ENCODE data around the gene TMED8.

Gene TMED8

GRCh38 chr14:77310026-77310425, 66.9 kb downstream of the TMED8 start:
- H3K27me3 ChIP-seq (ENCODE audit: control insufficient read depth, insufficient read depth, low read length): no peaks in the 10 kb centered on the region
- no peak overlapping the region for H2AFZ ChIP-seq
- no peak overlapping the region for H3K9ac ChIP-seq
- no peak overlapping the region for H3K27ac ChIP-seq
- no peak overlapping the region for H3K4me2 ChIP-seq (ENCODE audit: low read length)
- H3K4me1 ChIP-seq: peaks cover 17% of the 10 kb centered on the region
- H3K4me3 ChIP-seq (ENCODE audit: low read depth, low read length): no peak overlapping the region
- H3K79me2 ChIP-seq: peaks cover 19% of the 10 kb centered on the region
- TF ChIP-seq CTCF (IDR thresholded peaks at IDR 0.05): no peak
- no peaks in the 10 kb centered on the region for H3K36me3 ChIP-seq (ENCODE audit: control insufficient read depth, insufficient read depth, low read length)
- no peaks in the 10 kb centered on the region for H3K9me3 ChIP-seq (ENCODE audit: control insufficient read depth, low read length)

- no peaks in the 10 kb centered on the region for H3K36me3 ChIP-seq (ENCODE audit: control insufficient read depth, insufficient read depth, low read length)
- no peaks in the 10 kb centered on the region for H3K27me3 ChIP-seq (ENCODE audit: control insufficient read depth, insufficient read depth, low read length)
- H3K9me3 ChIP-seq (ENCODE audit: control insufficient read depth, low read length): no peaks in the 10 kb centered on the region
- no peak overlapping the region for H3K9ac ChIP-seq
- H3K4me3 ChIP-seq (ENCODE audit: low read depth, low read length): no peak overlapping the region
- TF ChIP-seq CTCF (IDR thresholded peaks at IDR 0.05): no peak
- H3K4me2 ChIP-seq (ENCODE audit: low read length): no peak overlapping the region
- H3K79me2 ChIP-seq: peaks cover 19% of the 10 kb centered on the region
- H3K27ac ChIP-seq: no peak overlapping the region
- peaks cover 13% of the 10 kb centered on the region for H3K4me1 ChIP-seq
- no peak overlapping the region for H2AFZ ChIP-seq
Measured at GRCh38 chr14:77309131-77309530, 67.8 kb downstream of the TMED8 start.

GRCh38 chr14:77306851-77307496, 69.9 kb downstream of the TMED8 start:
- Histone ChIP-seq H3K79me2 (peaks cover 19% of the 10 kb centered on the region), H3K27ac (no peak overlapping the region), H3K27me3 (ENCODE audit: control insufficient read depth, insufficient read depth, low read length) (no peaks in the 10 kb centered on the region), H3K4me2 (ENCODE audit: low read length) (no peak overlapping the region), H2AFZ (no peak overlapping the region), H3K36me3 (ENCODE audit: control insufficient read depth, insufficient read depth, low read length) (no peaks in the 10 kb centered on the region), H3K9me3 (ENCODE audit: control insufficient read depth, low read length) (no peaks in the 10 kb centered on the region), H3K4me3 (ENCODE audit: low read depth, low read length) (no peak overlapping the region), H3K9ac (no peak overlapping the region), H3K4me1 (no peaks in the 10 kb centered on the region)
- TF ChIP-seq CTCF (IDR thresholded peaks at IDR 0.05): no peak

DNA sequence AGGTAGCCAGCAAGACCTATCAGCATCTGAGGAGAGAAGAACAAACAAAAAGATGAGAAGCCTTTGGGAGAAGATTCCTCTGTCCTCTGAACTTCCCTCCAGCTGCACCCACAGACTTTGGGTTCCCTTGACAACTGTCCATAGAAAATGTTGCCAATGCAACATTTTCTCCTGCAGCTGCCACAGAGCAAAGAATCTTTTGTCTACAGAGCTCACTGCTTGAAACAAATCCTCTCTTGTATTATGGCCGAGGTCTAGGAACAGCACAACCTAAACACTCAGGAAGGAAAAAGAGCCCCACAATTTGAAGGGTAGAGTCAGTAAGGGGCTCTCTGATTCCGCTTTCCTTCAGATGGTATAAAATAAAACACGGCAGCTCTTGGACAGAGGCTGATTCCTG, 70.5 kb downstream of the TMED8 start:
- TF ChIP-seq CTCF (IDR thresholded peaks at IDR 0.05): no peak

DNA sequence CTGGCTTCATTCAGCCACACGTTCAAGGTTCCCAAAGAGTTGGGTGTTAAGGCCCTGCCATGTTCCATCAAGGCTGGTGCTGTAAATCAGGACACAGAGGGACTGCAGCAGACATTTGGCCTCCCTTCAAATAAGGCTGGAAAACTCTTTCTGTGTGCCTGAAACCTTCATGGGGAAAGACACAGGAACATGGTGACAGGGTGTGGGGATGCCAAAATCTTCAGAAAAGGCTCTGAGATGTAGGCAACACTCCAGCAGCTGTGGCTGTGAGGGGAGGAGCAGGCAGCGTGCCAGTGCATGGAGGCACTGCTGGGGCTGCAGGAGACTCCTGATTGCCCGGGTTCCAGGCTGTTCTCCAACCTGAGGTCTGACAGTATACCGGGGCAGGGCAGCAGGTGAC, 71.2 kb downstream of the TMED8 start:
- no peak overlapping the region for H2AFZ ChIP-seq
- H3K27ac ChIP-seq: no peak overlapping the region
- H3K9ac ChIP-seq: no peak overlapping the region
- no peaks in the 10 kb centered on the region for H3K4me1 ChIP-seq
- H3K4me3 ChIP-seq (ENCODE audit: low read depth, low read length): no peak overlapping the region
- peaks cover 18% of the 10 kb centered on the region for H3K79me2 ChIP-seq
- TF ChIP-seq CTCF (IDR thresholded peaks at IDR 0.05): no peak
- no peaks in the 10 kb centered on the region for H3K27me3 ChIP-seq (ENCODE audit: control insufficient read depth, insufficient read depth, low read length)
- no peaks in the 10 kb centered on the region for H3K9me3 ChIP-seq (ENCODE audit: control insufficient read depth, low read length)
- H3K4me2 ChIP-seq (ENCODE audit: low read length): no peak overlapping the region
- H3K36me3 ChIP-seq (ENCODE audit: control insufficient read depth, insufficient read depth, low read length): no peaks in the 10 kb centered on the region

More for the DNA sequence above, 70.5 kb downstream of the TMED8 start:
- H3K27me3 ChIP-seq (ENCODE audit: control insufficient read depth, insufficient read depth, low read length): no peaks in the 10 kb centered on the region
- no peaks in the 10 kb centered on the region for H3K36me3 ChIP-seq (ENCODE audit: control insufficient read depth, insufficient read depth, low read length)
- no peak overlapping the region for H3K27ac ChIP-seq
- no peak overlapping the region for H3K9ac ChIP-seq
- H3K79me2 ChIP-seq: peaks cover 22% of the 10 kb centered on the region
- H2AFZ ChIP-seq: no peak overlapping the region
- H3K4me1 ChIP-seq: no peaks in the 10 kb centered on the region
- H3K4me2 ChIP-seq (ENCODE audit: low read length): no peak overlapping the region
- no peak overlapping the region for H3K4me3 ChIP-seq (ENCODE audit: low read depth, low read length)
- H3K9me3 ChIP-seq (ENCODE audit: control insufficient read depth, low read length): no peaks in the 10 kb centered on the region

Data from parathyroid adenoma (tissue), 2 donors.